Caco-2 (cell line): Measurements from ENCODE around the gene TOR1B. TPM values are rescaled to one million over a fixed set of nuclear protein-coding genes. Genes with fewer than 3 reads are reported as not detected.
"Not testable (repeated sequence)": the region's sequence is repeated elsewhere in the genome, so short reads cannot be mapped to it uniquely, and the experiment has no call there.

ENCODE experiments used
- BruUV-seq: library from RNA; stranded (reverse); fragments of 400-500 nt; replicated peaks from 2 replicates; lab custom pipeline; 2021; lab: Mats Ljungman, UMichigan
- CTCF ChIA-PET: fragments of 300-600 bp; sonication (Branson Sonifier 250); formaldehyde crosslinking; loops from one replicate; lab custom pipeline; 2022; ENCODE audit warnings: antibody characterized with exemption; lab: Charles Lee
- POLR2A ChIA-PET: fragments of 300-600 bp; sonication (Branson Sonifier 250); formaldehyde crosslinking; loops from one replicate; lab custom pipeline; 2022; ENCODE audit warnings: antibody characterized with exemption; lab: Charles Lee
- DNase-seq, 2 experiments: peaks; one replicate each; pipeline versions ENCODE4 v3.0.0 to v3.0.0-alpha.2; 2020 to 2022
- H3K27me3 ChIP-seq: replicated peaks from 2 replicates; pipeline ENCODE4 v1.6.0; 2011; ENCODE audit warnings: low read length; ENCODE audit not compliant: control insufficient read depth, insufficient read depth
- H3K36me3 ChIP-seq: 2 replicates; pipeline ENCODE4 v1.5.1; 2011; ENCODE audit warnings: low read length; ENCODE audit not compliant: control insufficient read depth, insufficient read depth
- H3K4me1 ChIP-seq: fragments of 250-450 bp; sonication (Bioruptor Pico); 2 replicates; pipeline ENCODE4 v1.5.1; 2020; ENCODE audit warnings: mild to moderate bottlenecking
- H3K4me3 ChIP-seq: 2 replicates; pipeline ENCODE4 v1.5.1; 2011; ENCODE audit warnings: low read depth, mild to moderate bottlenecking, control low read depth, low read length
- H3K9me3 ChIP-seq: fragments of 250-450 bp; sonication (Bioruptor Pico); 2 replicates; pipeline ENCODE4 v1.5.1; 2020; ENCODE audit warnings: mild to moderate bottlenecking, moderate library complexity
- H3K27ac Mint-ChIP-seq: one replicate; pipeline ENCODE4 v1.8.0; 2022; ENCODE audit warnings: mixed read lengths; ENCODE audit not compliant: unreplicated experiment
- H3K27me3 Mint-ChIP-seq: one replicate; pipeline ENCODE4 v1.8.0; 2022; ENCODE audit warnings: mixed read lengths; ENCODE audit not compliant: insufficient read depth, unreplicated experiment
- H3K36me3 Mint-ChIP-seq: one replicate; pipeline ENCODE4 v1.8.0; 2022; ENCODE audit warnings: mild to moderate bottlenecking, mixed read lengths; ENCODE audit not compliant: insufficient read depth, unreplicated experiment
- H3K4me1 Mint-ChIP-seq: one replicate; pipeline ENCODE4 v1.8.0; 2022; ENCODE audit warnings: low read depth, mixed read lengths; ENCODE audit not compliant: unreplicated experiment
- H3K4me3 Mint-ChIP-seq: one replicate; pipeline ENCODE4 v1.8.0; 2022; ENCODE audit warnings: mild to moderate bottlenecking, moderate library complexity, mixed read lengths; ENCODE audit not compliant: unreplicated experiment
- H3K9me3 Mint-ChIP-seq: one replicate; pipeline ENCODE4 v1.8.0; 2022; ENCODE audit warnings: mixed read lengths; ENCODE audit not compliant: unreplicated experiment
- CTCF ChIP-seq, 2 experiments: fragments of 200-600 bp in 1 of 2; IDR thresholded peaks; 1 replicate in 1 of 2; 2 replicates in 1 of 2; pipeline versions ENCODE4 v1.5.1 to v1.8.0; 2011 to 2022; ENCODE audit warnings: antibody characterized with exemption in 1 of 2, control low read depth in 1 of 2, inconsistent platforms in 1 of 2, low read depth in 1 of 2, low read length in 1 of 2, mild to moderate bottlenecking in 1 of 2, moderate library complexity in 1 of 2; ENCODE audit not compliant: insufficient read depth in 1 of 2, severe bottlenecking in 1 of 2, unreplicated experiment in 1 of 2
- intact Hi-C: fragments of 100-400 bp; cut with micrococcal nuclease; formaldehyde crosslinking; loops from one replicate; pipeline ENCODE4 v1.10.0; 2022; ENCODE audit not compliant: unreplicated experiment
- total RNA-seq: library from RNA; stranded (reverse); gene quantifications from 2 replicates; pipeline ENCODE4 v1.2.3, GENCODE V29; 2022

Gene TOR1B
- total RNA-seq, 1 experiment from 2014 or later, result 22.8 TPM

- Histone ChIP-seq H3K36me3 (no peaks in the 10 kb centered on the region), H3K4me3 (no peak overlapping the region), H3K4me1 (peaks cover 21% of the 10 kb centered on the region), H3K27me3 (no peaks in the 10 kb centered on the region), H3K9me3 (no peaks in the 10 kb centered on the region)
- intact Hi-C loops, result no loop called here
- H3K36me3 Mint-ChIP-seq, result peaks cover 15% of the 10 kb centered on the region
- POLR2A ChIA-PET, result no interaction called here
- TF ChIP-seq CTCF (IDR thresholded peaks at IDR 0.05; ENCODE audit: insufficient read depth in 1 of 2, low read depth in 1 of 2, low read length in 1 of 2, severe bottlenecking in 1 of 2, unreplicated experiment in 1 of 2), result no peak
- DNase-seq, result peak in 1 of 2 experiments; percentile 60
- no TSS peak for BruUV-seq
- H3K4me3 Mint-ChIP-seq, result no peak overlapping the region
- H3K27ac Mint-ChIP-seq, result no peak overlapping the region
- H3K4me1 Mint-ChIP-seq, result peaks cover 19% of the 10 kb centered on the region
- CTCF ChIA-PET, result interaction anchor here (0.6 to 0.7 kb wide), 2 partner anchors 10 to 366 kb away, joined by 3 to 4 read pairs; no protein-coding TSS in a partner anchor
- H3K27me3 Mint-ChIP-seq, result no peaks in the 10 kb centered on the region
- no peaks in the 10 kb centered on the region for H3K9me3 Mint-ChIP-seq
Observed at GRCh38 chr9:129759804-129760502, 43.0 kb upstream of the TOR1B start.

GRCh38 chr9:129760784-129761183 is 42.2 kb upstream of the TOR1B start:
- H3K4me1 ChIP-seq, result peaks cover 21% of the 10 kb centered on the region
- DNase-seq, POLR2A ChIA-PET, H3K27me3 Mint-ChIP-seq, intact Hi-C loops, H3K27me3 ChIP-seq, H3K4me3 Mint-ChIP-seq, CTCF ChIA-PET, H3K4me3 ChIP-seq, BruUV-seq, H3K9me3 Mint-ChIP-seq, H3K36me3 ChIP-seq, H3K27ac Mint-ChIP-seq, H3K9me3 ChIP-seq: not testable (repeated sequence)
- H3K4me1 Mint-ChIP-seq, result peaks cover 19% of the 10 kb centered on the region
- peaks cover 15% of the 10 kb centered on the region for H3K36me3 Mint-ChIP-seq

GRCh38 chr9:129761293-129761900 is 41.6 kb upstream of the TOR1B start:
- intact Hi-C loops, result no loop called here
- H3K4me1 ChIP-seq, result peaks cover 21% of the 10 kb centered on the region
- Mint-ChIP-seq H3K9me3 (no peaks in the 10 kb centered on the region), H3K4me3 (no peak overlapping the region), H3K4me1 (peaks cover 19% of the 10 kb centered on the region), H3K27ac (no peak overlapping the region), H3K36me3 (peaks cover 15% of the 10 kb centered on the region), H3K27me3 (no peaks in the 10 kb centered on the region)
- H3K4me3 ChIP-seq, result no peak overlapping the region
- H3K36me3 ChIP-seq, result no peaks in the 10 kb centered on the region
- no peak for DNase-seq
- ChIA-PET CTCF (interaction anchor here (0.5 kb wide), 1 partner anchor 37 kb away, joined by 6 read pairs; no protein-coding TSS in a partner anchor), POLR2A (no interaction called here)
- no peak for TF ChIP-seq CTCF (IDR thresholded peaks at IDR 0.05; ENCODE audit: insufficient read depth in 1 of 2, low read depth in 1 of 2, low read length in 1 of 2, severe bottlenecking in 1 of 2, unreplicated experiment in 1 of 2)
- BruUV-seq, result no TSS peak
- no peaks in the 10 kb centered on the region for H3K27me3 ChIP-seq
- H3K9me3 ChIP-seq, result no peaks in the 10 kb centered on the region
